K562 (cell line): Measurements from ENCODE around the gene TRAPPC4. TPM values are rescaled to one million over a fixed set of nuclear protein-coding genes. Genes with fewer than 3 reads are reported as not detected.

Experiments used
- DPF2 ChIP-seq: fragments of 450-650 bp; IDR thresholded peaks from 2 replicates; pipeline ENCODE4 v1.6.1; 2016
- JUN ChIP-seq, 2 experiments: sonication (generic) in 1 of 2; formaldehyde crosslinking in 1 of 2; IDR thresholded peaks; 2 replicates each; pipeline versions ENCODE4 v1.6.1 to v1.8.0; 2012 to 2022; ENCODE audit warnings: borderline replicate concordance in 2 of 2, mild to moderate bottlenecking in 2 of 2, improper control_type of control experiment in 1 of 2, low read depth in 1 of 2, low read length in 1 of 2, missing genetic modification reagents in 1 of 2
- JUND ChIP-seq, 2 experiments: IDR thresholded peaks; 2 replicates in 1 of 2; 3 replicates in 1 of 2; pipeline ENCODE4 v1.6.1; 2011; ENCODE audit warnings: borderline replicate concordance in 2 of 2, low read depth in 2 of 2, low read length in 2 of 2, improper control_type of control experiment in 1 of 2, missing biosample characterization in 1 of 2, missing genetic modification characterization in 1 of 2, missing genetic modification reagents in 1 of 2
- MBD2 ChIP-seq: sonication (generic); IDR thresholded peaks from 2 replicates; pipeline ENCODE4 v1.6.1; 2016; ENCODE audit warnings: low read depth, borderline replicate concordance
- MYC ChIP-seq, 2 experiments: fragments of 250-450 bp in 1 of 2; sonication (Bioruptor Pico) in 1 of 2; IDR thresholded peaks; 2 replicates each; pipeline versions ENCODE4 v1.5.1 to v1.6.1; 2012 to 2021; ENCODE audit warnings: low read depth in 2 of 2, borderline replicate concordance in 1 of 2, improper control_type of control experiment in 1 of 2, low read length in 1 of 2, mild to moderate bottlenecking in 1 of 2, moderate library complexity in 1 of 2
- POLR2AphosphoS5 ChIP-seq: IDR thresholded peaks from 2 replicates; pipeline ENCODE4 v1.6.1; 2011; ENCODE audit warnings: mild to moderate bottlenecking, low read depth, low read length, moderate library complexity; ENCODE audit not compliant: control insufficient read depth, insufficient read depth
- RBM17 ChIP-seq: fragments of 200-400 bp; formaldehyde crosslinking; IDR thresholded peaks from 2 replicates; pipeline ENCODE4 v1.6.1; 2017; ENCODE audit warnings: low read depth, mild to moderate bottlenecking, low read length, borderline replicate concordance
- SMARCE1 ChIP-seq: fragments of 450-650 bp; IDR thresholded peaks from 2 replicates; pipeline ENCODE4 v1.7.1; 2016; ENCODE audit warnings: mild to moderate bottlenecking
- polyA plus RNA-seq, 8 experiments: library from polyadenylated mRNA; depleted of rRNA in 4 of 8; stranded (reverse) in 5 of 8; unstranded in 3 of 8; fragments of >200 nt; fragmentation: Nextera tagmentation in 2 of 8; fragmentation: Illumina TruSeq in 1 of 8; extraction: Ambion mirVana in 2 of 8; extraction: Trizol in 1 of 8; gene quantifications; 2 replicates each; pipeline versions ENCODE4 v1.2.1 to v1.2.3, GENCODE V29; 2011 to 2014; ENCODE audit warnings: inconsistent platforms in 1 of 8, missing spikeins in 1 of 8
- total RNA-seq, 7 experiments: library from RNA; depleted of rRNA in 6 of 7; stranded (reverse); fragments of >200 nt in 6 of 7; fragmentation: Illumina TruSeq in 2 of 7; extraction: Trizol in 2 of 7; gene quantifications; 2 replicates each; pipeline versions ENCODE4 v1.2.1 to v1.2.3, GENCODE V29; 2011 to 2021; ENCODE audit warnings: low replicate concordance in 1 of 7
- TF ChIP-seq, protein P1 (sequence below): IDR thresholded peaks from 2 replicates; pipeline ENCODE4 v1.6.1; 2011; ENCODE audit warnings: borderline replicate concordance, low read depth, mild to moderate bottlenecking, moderate library complexity, low read length; ENCODE audit not compliant: insufficient read depth, poor library complexity, severe bottlenecking
- TF ChIP-seq, protein P2 (sequence below): fragments of 250-450 bp; sonication (Bioruptor Pico); IDR thresholded peaks from 2 replicates; pipeline ENCODE4 v1.8.0; 2021; ENCODE audit warnings: moderate library complexity, mild to moderate bottlenecking, inconsistent platforms
- TF ChIP-seq, protein P3 (sequence below), 3 experiments: fragments of 200-800 bp in 1 of 3; fragments of 250-450 bp in 1 of 3; fragments of 450-650 bp in 1 of 3; sonication (Bioruptor Pico) in 1 of 3; sonication (Bioruptor generic) in 1 of 3; formaldehyde crosslinking in 1 of 3; IDR thresholded peaks; 2 replicates each; pipeline versions ENCODE4 v1.6.1 to v1.8.0; 2016 to 2022; ENCODE audit warnings: mild to moderate bottlenecking in 2 of 3, missing genetic modification characterization in 2 of 3, missing compliant biosample characterization in 1 of 3, moderate library complexity in 1 of 3
- TF ChIP-seq, protein P4 (sequence below): fragments of 250-450 bp; sonication (Bioruptor Pico); IDR thresholded peaks from 2 replicates; pipeline ENCODE4 v1.4.0; 2020; ENCODE audit warnings: mild to moderate bottlenecking
- TF ChIP-seq, protein P5 (sequence below): sonication (generic); formaldehyde crosslinking; IDR thresholded peaks from 2 replicates; pipeline ENCODE4 v1.8.0; 2023; ENCODE audit warnings: mild to moderate bottlenecking, missing genetic modification reagents
- TF ChIP-seq, protein P6 (sequence below): fragments of 250-450 bp; sonication (Bioruptor Pico); IDR thresholded peaks from 2 replicates; pipeline ENCODE4 v1.4.0; 2020; ENCODE audit warnings: borderline replicate concordance

TRAPPC4 gene
- total and polyA plus RNA-seq, 9 of the 15 experiments (the other 6 are each of a cell fraction or from before 2014, with no cell fraction given) = 121 to 524 (median 142) TPM

DNA sequence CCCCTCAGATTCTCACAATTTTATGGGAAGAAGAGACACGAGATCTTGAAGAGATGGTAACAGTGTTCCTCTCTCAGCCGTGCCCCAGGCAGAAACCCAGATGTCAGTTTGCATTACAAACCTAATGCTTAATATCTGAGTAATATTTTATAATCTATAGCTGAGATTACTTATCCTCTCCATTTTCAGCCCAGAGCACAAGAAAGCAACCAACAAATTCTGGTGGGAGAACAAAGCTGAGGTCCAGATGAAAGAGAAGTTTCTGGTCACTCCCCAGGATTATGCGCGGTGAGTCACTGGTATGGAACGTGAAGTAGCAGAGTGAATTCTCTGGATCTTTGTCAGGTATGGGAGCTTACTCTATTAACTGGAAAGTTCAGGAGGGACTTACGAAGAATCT lies 19.7 kb upstream of the TRAPPC4 start (continued):
- TF ChIP-seq, protein P1, sequence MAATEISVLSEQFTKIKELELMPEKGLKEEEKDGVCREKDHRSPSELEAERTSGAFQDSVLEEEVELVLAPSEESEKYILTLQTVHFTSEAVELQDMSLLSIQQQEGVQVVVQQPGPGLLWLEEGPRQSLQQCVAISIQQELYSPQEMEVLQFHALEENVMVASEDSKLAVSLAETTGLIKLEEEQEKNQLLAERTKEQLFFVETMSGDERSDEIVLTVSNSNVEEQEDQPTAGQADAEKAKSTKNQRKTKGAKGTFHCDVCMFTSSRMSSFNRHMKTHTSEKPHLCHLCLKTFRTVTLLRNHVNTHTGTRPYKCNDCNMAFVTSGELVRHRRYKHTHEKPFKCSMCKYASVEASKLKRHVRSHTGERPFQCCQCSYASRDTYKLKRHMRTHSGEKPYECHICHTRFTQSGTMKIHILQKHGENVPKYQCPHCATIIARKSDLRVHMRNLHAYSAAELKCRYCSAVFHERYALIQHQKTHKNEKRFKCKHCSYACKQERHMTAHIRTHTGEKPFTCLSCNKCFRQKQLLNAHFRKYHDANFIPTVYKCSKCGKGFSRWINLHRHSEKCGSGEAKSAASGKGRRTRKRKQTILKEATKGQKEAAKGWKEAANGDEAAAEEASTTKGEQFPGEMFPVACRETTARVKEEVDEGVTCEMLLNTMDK = no peak
- TF ChIP-seq, protein P2, sequence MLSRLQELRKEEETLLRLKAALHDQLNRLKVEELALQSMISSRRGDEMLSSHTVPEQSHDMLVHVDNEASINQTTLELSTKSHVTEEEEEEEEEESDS (CRISPR knock-in tag) = no peak
- peak; percentile 72 for TF ChIP-seq DPF2
- TF ChIP-seq, protein P3, sequence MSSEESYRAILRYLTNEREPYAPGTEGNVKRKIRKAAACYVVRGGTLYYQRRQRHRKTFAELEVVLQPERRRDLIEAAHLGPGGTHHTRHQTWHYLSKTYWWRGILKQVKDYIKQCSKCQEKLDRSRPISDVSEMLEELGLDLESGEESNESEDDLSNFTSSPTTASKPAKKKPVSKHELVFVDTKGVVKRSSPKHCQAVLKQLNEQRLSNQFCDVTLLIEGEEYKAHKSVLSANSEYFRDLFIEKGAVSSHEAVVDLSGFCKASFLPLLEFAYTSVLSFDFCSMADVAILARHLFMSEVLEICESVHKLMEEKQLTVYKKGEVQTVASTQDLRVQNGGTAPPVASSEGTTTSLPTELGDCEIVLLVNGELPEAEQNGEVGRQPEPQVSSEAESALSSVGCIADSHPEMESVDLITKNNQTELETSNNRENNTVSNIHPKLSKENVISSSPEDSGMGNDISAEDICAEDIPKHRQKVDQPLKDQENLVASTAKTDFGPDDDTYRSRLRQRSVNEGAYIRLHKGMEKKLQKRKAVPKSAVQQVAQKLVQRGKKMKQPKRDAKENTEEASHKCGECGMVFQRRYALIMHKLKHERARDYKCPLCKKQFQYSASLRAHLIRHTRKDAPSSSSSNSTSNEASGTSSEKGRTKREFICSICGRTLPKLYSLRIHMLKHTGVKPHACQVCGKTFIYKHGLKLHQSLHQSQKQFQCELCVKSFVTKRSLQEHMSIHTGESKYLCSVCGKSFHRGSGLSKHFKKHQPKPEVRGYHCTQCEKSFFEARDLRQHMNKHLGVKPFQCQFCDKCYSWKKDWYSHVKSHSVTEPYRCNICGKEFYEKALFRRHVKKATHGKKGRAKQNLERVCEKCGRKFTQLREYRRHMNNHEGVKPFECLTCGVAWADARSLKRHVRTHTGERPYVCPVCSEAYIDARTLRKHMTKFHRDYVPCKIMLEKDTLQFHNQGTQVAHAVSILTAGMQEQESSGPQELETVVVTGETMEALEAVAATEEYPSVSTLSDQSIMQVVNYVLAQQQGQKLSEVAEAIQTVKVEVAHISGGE (CRISPR knock-in tag; IDR thresholded peaks at IDR 0.05) = no peak
- TF ChIP-seq MBD2 = no peak
- TF ChIP-seq, protein P4, sequence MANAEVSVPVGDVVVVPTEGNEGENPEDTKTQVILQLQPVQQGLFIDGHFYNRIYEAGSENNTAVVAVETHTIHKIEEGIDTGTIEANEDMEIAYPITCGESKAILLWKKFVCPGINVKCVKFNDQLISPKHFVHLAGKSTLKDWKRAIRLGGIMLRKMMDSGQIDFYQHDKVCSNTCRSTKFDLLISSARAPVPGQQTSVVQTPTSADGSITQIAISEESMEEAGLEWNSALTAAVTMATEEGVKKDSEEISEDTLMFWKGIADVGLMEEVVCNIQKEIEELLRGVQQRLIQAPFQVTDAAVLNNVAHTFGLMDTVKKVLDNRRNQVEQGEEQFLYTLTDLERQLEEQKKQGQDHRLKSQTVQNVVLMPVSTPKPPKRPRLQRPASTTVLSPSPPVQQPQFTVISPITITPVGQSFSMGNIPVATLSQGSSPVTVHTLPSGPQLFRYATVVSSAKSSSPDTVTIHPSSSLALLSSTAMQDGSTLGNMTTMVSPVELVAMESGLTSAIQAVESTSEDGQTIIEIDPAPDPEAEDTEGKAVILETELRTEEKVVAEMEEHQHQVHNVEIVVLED (CRISPR knock-in tag) = no peak
- TF ChIP-seq POLR2AphosphoS5 = no peak
- TF ChIP-seq, protein P5, sequence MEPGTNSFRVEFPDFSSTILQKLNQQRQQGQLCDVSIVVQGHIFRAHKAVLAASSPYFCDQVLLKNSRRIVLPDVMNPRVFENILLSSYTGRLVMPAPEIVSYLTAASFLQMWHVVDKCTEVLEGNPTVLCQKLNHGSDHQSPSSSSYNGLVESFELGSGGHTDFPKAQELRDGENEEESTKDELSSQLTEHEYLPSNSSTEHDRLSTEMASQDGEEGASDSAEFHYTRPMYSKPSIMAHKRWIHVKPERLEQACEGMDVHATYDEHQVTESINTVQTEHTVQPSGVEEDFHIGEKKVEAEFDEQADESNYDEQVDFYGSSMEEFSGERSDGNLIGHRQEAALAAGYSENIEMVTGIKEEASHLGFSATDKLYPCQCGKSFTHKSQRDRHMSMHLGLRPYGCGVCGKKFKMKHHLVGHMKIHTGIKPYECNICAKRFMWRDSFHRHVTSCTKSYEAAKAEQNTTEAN (CRISPR knock-in tag) = no peak
- 0 out of 2 replicates have a peak, but pooled peaks have one; percentile 30 for TF ChIP-seq JUN (IDR thresholded peaks at IDR 0.05; ENCODE audit: borderline replicate concordance, low read depth, low read length)
- no peak for TF ChIP-seq JUN (CRISPR knock-in tag; IDR thresholded peaks at IDR 0.05; ENCODE audit: borderline replicate concordance)
- peak; percentile 62; the same call in 1 of the 2 replicates for TF ChIP-seq SMARCE1
- no peak for TF ChIP-seq RBM17
- TF ChIP-seq, protein P6, sequence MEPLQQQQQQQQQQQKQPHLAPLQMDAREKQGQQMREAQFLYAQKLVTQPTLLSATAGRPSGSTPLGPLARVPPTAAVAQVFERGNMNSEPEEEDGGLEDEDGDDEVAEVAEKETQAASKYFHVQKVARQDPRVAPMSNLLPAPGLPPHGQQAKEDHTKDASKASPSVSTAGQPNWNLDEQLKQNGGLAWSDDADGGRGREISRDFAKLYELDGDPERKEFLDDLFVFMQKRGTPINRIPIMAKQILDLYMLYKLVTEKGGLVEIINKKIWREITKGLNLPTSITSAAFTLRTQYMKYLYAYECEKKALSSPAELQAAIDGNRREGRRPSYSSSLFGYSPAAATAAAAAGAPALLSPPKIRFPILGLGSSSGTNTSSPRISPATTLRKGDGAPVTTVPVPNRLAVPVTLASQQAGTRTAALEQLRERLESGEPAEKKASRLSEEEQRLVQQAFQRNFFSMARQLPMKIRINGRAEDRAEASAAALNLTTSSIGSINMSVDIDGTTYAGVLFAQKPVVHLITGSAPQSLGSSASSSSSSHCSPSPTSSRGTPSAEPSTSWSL (CRISPR knock-in tag) = no peak
- no peak for TF ChIP-seq MYC (IDR thresholded peaks at IDR 0.05; ENCODE audit: low read depth, low read length)
- no peak for TF ChIP-seq MYC (CRISPR knock-in tag; IDR thresholded peaks at IDR 0.05; ENCODE audit: borderline replicate concordance, low read depth)
- TF ChIP-seq JUND (IDR thresholded peaks at IDR 0.05; ENCODE audit: borderline replicate concordance, low read depth, low read length) = peak; percentile 91
- peak; percentile 91; the same call in 2 of the 3 replicates for TF ChIP-seq JUND (tag; IDR thresholded peaks at IDR 0.05; ENCODE audit: borderline replicate concordance, low read depth, low read length)
